ENCODE data around the gene VPREB3.

VPREB3 gene

GRCh38 chr22:23722160-23722559, 32.1 kb downstream of the VPREB3 start:
- DNase-seq, result no peak

- DNase-seq, result no peak
Observed at GRCh38 chr22:23720855-23721254, 33.4 kb downstream of the VPREB3 start.

GRCh38 chr22:23718371-23719165, 35.7 kb downstream of the VPREB3 start:
- no peak for DNase-seq

GRCh38 chr22:23716811-23717801, 37.1 kb downstream of the VPREB3 start:
- DNase-seq, result peak; percentile 60

DNA sequence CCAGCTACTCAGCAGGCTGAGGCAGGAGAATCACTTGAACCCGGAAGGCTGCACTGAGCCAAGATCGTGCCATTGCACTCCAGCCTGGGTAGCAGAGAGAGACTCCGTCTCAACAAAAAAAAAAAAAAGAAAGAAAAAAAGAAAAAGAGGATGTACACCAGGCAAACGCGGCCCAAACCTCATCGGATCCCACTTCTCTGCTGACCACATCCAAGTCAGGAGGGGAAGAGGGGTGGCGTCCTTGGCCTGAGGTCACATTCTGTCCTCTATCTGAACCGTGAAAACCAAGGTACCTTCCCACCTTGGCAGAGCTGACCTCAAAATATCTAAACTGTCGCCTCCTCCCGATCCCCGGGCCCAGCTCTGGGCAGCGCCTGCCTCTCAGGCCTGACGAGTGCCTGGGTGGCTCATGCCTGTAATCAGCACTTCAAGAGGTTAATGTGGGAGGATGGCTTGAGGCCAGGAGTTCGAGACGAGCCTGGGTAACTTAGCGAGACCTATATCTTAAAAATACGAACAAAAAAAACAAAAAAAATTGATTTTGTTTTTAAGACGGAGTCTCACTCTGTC, 38.3 kb downstream of the VPREB3 start:
- DNase-seq, result no peak

- DNase-seq, result no peak
Observed at GRCh38 chr22:23714596-23715578, 39.3 kb downstream of the VPREB3 start.

DNA sequence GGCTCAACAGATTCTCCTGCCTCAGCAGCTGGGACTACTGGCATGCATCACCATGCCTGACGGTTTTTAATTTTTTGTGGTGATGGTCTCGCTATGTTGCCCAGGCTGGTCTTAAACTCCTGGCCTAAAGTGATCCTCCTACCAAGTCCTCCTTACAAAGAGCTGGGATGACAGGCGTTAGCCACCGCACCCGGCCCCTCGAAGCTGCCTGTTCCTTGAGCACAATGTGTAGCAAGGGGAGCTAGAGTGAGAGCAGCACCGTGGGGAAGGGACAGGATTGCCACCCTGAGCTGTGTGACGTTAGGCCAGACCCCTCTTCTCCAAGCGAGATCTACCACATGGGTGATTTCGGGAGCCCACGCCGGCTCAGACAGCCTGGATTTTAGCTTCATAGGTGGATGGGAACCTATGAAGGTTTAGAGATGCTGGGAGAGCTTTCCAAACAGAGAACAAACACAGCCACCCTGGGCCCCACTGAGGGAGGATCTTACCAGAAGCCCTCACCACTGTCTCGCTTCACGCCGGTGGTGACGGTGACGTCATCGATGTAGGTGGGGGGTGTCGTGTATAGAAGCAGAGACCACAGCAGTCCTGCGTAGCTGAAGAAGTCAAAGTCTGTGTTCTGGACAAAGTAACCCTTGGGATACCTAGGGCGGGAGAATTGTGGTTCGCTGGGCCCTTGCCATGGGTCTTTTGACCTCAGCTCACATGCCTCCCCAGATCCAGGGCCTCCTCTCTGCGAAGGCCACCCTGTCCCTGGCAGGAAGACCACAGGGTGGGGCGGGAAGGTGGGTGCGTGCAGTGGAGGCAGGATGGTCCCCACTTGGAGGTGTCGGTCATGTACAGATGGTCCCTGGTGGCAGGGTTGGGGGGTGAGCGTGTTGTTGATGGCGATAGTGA, 40.3 kb downstream of the VPREB3 start:
- no peak for DNase-seq

- DNase-seq, result no peak
Observed at GRCh38 chr22:23712256-23712655, 42.0 kb downstream of the VPREB3 start.

DNA sequence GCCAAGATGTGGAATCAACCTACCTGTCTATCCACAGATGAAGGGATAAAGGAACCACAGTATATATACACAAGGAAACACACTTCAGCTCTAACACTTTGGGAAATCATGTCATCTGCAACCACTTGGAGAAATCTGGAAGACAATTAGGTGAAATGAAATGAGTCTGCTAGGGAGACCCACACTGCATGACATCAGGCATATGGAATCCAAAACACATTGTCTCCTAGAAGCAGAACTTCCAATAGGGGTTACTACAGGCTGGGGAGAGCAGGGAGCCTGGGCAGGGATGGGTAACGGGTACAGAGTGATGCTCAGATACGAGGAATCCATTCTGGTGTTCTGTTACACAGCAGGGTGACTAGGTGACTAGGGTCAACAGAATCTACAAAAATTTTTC, 45.1 kb downstream of the VPREB3 start:
- DNase-seq, result no peak

DNA sequence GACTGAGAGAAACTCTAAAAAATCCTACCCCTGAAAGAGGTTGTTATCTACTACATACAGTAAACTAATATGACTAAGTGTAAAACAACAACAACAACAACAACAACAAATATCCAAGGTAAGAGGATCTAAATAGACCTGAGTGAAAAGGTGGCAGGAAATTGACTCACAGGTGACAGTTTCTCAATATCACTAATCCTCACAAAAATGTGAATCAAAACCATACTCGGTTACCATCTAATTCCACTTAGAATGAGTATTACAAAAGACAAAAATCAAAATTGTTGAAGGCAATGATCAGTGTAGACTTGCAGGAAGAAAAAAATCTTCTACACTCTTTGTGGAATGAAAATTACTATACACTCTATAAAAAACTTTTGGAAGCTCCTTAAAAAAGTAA, 46.0 kb downstream of the VPREB3 start:
- DNase-seq, result no peak

GRCh38 chr22:23705358-23705757, 48.9 kb downstream of the VPREB3 start:
- DNase-seq, result no peak

DNA sequence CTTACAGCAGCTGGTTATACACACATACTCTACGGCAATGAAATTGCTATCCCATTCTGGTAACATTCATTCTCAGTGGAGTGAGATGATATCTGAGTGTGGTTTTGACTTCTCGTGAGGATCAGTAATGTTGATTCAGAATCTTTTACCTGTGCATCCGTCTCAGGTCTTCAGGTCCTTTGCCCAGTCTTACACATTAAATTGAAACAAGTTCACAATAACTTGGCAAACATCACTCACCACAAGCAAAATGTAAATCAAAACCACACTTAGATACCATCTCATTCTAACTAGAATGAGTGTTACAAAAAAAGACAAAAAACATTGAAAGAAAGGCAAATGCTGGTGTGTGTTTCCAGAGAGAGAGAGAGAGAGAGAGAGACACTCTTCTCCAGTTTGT, 49.4 kb downstream of the VPREB3 start:
- no peak for DNase-seq

GRCh38 chr22:23704062-23704461, 50.2 kb downstream of the VPREB3 start:
- no peak for DNase-seq
